Ovary (tissue), 10 donors: ENCODE results near the gene GNB1L. TPM values are rescaled to one million over a fixed set of nuclear protein-coding genes. Genes with fewer than 3 reads are reported as not detected.

Source experiments
- DNase-seq, 5 donors: peaks; one replicate each; pipeline ENCODE4 v3.0.0-alpha.2; 2019 to 2020
- H3K27ac ChIP-seq, 2 donors: fragments of 200-600 bp; one replicate each; pipeline versions ENCODE4 v1.5.1 to v1.8.0; 2019 to 2022
- H3K27me3 ChIP-seq: fragments of 200-600 bp; one replicate; pipeline ENCODE4 v1.8.0; 2022
- H3K36me3 ChIP-seq: fragments of 200-600 bp; sonication (generic); one replicate; pipeline ENCODE4 v1.5.1; 2019
- H3K4me1 ChIP-seq: one replicate; pipeline ENCODE4 v1.8.1; 2013; ENCODE audit warnings: mild to moderate bottlenecking, moderate library complexity; ENCODE audit not compliant: insufficient read depth
- H3K4me3 ChIP-seq: fragments of 200-600 bp; sonication (generic); one replicate; pipeline ENCODE4 v1.5.1; 2017
- H3K9me3 ChIP-seq, 2 donors: fragments of 200-600 bp in 1 of 2; sonication (generic) in 1 of 2; one replicate each; pipeline versions ENCODE4 v1.5.1 to v1.8.1; 2013 to 2019; ENCODE audit warnings: mild to moderate bottlenecking in 1 of 2, moderate library complexity in 1 of 2
- EP300 ChIP-seq: sonication (generic); formaldehyde crosslinking; IDR thresholded peaks from one replicate; pipeline ENCODE4 v1.6.1; 2017; ENCODE audit warnings: antibody characterized with exemption
- POLR2A ChIP-seq: fragments of 450-650 bp; IDR thresholded peaks from one replicate; pipeline ENCODE4 v1.6.1; 2017; ENCODE audit warnings: antibody characterized with exemption, mild to moderate bottlenecking, moderate library complexity
- WGBS, 3 donors: extraction: QIAGEN DNeasy Blood & Tissue Kit in 1 of 3; methylation state at CpG; one replicate each; pipeline versions ENCODE4 v1.1.5 to v1.1.7; 2013 to 2017; 5-methylcytosine and 5-hydroxymethylcytosine counted together
- intact Hi-C, 4 donors: fragments of 100-400 bp; cut with DNase I; formaldehyde crosslinking; loops; one replicate each; pipeline versions ENCODE4 v1.11.0 to v1.15.1; 2022 to 2023
- long read RNA-seq, 3 donors: library from polyadenylated mRNA in 2 of 3; unstranded in 2 of 3; transcript quantifications; one replicate each; pipeline ENCODE4 v2.0.0 and lab custom pipeline, GENCODE V29; 2021 to 2026
- polyA plus RNA-seq, 2 donors: library from polyadenylated mRNA; stranded (reverse); fragments of 200-250 nt in 1 of 2; fragments of 350-450 nt in 1 of 2; fragmentation: Illumina TruSeq in 1 of 2; extraction: RNeasy Lipid Tissue Mini Kit (QIAGEN cat#74804) in 1 of 2; gene quantifications; one replicate each; pipeline ENCODE4 v1.2.3, GENCODE V29; 2013 to 2014
- total RNA-seq, 7 donors: library from RNA; depleted of rRNA in 2 of 7; stranded (reverse); fragments of >200 nt in 2 of 7; fragmentation: NEBNext Ultra II Directional in 3 of 7; extraction: Animal tissue kit (Norgen Biotek cat#: 25700) in 3 of 7; gene quantifications; one replicate each; pipeline versions ENCODE4 v1.1.0 to v1.2.4, GENCODE V29; 2016 to 2023
- TF ChIP-seq, protein P1 (sequence below), 3 donors: fragments of 450-650 bp in 2 of 3; fragments of 200-600 bp in 1 of 3; IDR thresholded peaks; one replicate each; pipeline versions ENCODE4 v1.5.1 to v1.8.0; 2016 to 2022; ENCODE audit warnings: antibody characterized with exemption in 3 of 3, mild to moderate bottlenecking in 1 of 3
- donor health status: DM: no; HTN: no; CAD: no; lungs with moderate emphysema.
- donor health status: DM: no; HTN: no; CAD: no.
- donor health status: Bipolar disorder and iron deficiency.
- donor health status: DM: yes; HTN: yes; CAD: no.
- donor health status: DM: no; HTN: no; CAD: no.
- donor health status: DM: yes; HTN: yes; CAD: no.

The GNB1L gene, protein sequence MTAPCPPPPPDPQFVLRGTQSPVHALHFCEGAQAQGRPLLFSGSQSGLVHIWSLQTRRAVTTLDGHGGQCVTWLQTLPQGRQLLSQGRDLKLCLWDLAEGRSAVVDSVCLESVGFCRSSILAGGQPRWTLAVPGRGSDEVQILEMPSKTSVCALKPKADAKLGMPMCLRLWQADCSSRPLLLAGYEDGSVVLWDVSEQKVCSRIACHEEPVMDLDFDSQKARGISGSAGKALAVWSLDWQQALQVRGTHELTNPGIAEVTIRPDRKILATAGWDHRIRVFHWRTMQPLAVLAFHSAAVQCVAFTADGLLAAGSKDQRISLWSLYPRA
- total RNA-seq = 10 to 100 TPM in 2 of 7 donors, 1 to 10 TPM in 5; 3.1 to 14.9 (median 6.0) TPM
- 1 to 10 TPM in 1 of 2 donors, not detected in 1; 5.1 TPM for polyA plus RNA-seq
- long read RNA-seq, donor 1, full-length matches to known transcripts = 57 of 94 reads
- long read RNA-seq, donor 1, partial matches to known transcripts = 1 of 94 reads
- long read RNA-seq, donor 1, other reads (novel, unspliced or antisense) = 36 of 94 reads
- long read RNA-seq, donor 2, full-length matches to known transcripts = 1 of 1 reads
- long read RNA-seq, donor 2, partial matches to known transcripts = 0 of 1 reads
- long read RNA-seq, donor 2, other reads (novel, unspliced or antisense) = 0 of 1 reads
- long read RNA-seq, donor 3, full-length matches to known transcripts = 7 of 12 reads
- long read RNA-seq, donor 3, partial matches to known transcripts = 1 of 12 reads
- long read RNA-seq, donor 3, other reads (novel, unspliced or antisense) = 4 of 12 reads

DNA sequence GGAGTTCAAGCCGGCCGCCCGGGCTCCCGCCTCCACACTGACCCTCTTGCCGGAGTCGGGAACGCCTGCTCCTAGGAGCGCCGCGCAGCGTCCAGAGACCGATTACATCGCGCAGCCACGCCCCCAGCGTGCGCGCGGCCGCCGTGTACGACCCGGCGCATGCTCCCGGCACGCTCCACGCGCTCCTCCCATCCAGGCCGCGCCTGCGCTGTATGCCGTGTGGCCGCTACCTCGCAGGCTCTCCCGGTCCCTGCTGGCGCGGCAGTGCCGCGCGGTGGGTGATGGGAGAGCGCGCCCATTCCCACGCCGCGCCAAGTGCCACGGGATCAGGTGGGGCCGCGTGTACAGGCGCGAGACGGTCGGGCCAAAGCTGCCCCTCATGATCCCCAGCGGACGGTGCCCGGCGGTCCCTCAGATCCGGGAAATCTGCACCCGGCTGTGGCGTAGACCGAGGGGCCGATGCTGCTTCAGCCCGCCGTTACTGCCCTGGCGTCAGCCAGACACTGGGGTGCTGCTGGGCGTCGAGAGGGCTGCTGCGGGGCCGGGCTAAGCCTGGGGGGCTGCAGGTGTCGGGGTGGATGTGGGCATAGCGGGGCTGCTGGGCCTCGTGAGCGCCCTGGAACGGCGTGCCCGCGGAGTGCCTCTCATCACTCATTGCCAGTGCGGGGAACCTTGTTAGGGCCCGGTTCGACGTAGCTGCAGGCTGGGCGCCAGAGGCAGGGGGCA, at the start of gene GNB1L, which contains the start of gene RTL10:
GNB1L (minus strand) TSS at position 97 of the 726 bp plus-strand sequence. CDS start 33,519 bp downstream, outside the sequence.
RTL10 (minus strand) TSS at position 97 of the 726 bp plus-strand sequence. CDS start 2,613 bp downstream, outside the sequence.
- no peaks in the 10 kb centered on the region for H3K36me3 ChIP-seq
- no peaks in the 10 kb centered on the region for H3K27me3 ChIP-seq
- TF ChIP-seq EP300 (no peak), POLR2A (peak; percentile 86)
- TF ChIP-seq, protein P1, sequence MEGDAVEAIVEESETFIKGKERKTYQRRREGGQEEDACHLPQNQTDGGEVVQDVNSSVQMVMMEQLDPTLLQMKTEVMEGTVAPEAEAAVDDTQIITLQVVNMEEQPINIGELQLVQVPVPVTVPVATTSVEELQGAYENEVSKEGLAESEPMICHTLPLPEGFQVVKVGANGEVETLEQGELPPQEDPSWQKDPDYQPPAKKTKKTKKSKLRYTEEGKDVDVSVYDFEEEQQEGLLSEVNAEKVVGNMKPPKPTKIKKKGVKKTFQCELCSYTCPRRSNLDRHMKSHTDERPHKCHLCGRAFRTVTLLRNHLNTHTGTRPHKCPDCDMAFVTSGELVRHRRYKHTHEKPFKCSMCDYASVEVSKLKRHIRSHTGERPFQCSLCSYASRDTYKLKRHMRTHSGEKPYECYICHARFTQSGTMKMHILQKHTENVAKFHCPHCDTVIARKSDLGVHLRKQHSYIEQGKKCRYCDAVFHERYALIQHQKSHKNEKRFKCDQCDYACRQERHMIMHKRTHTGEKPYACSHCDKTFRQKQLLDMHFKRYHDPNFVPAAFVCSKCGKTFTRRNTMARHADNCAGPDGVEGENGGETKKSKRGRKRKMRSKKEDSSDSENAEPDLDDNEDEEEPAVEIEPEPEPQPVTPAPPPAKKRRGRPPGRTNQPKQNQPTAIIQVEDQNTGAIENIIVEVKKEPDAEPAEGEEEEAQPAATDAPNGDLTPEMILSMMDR (IDR thresholded peaks at IDR 0.05) = peak in 1 of 3 donors; percentile 14
- H3K27ac ChIP-seq = peak within 1 kb of the TSS; percentile 73 to 85
- peaks cover 12% of the 10 kb centered on the region for H3K4me1 ChIP-seq
- no peaks in the 10 kb centered on the region for H3K9me3 ChIP-seq
- 0 to 1% (median 0%) methylated on average over 57 to 81 of the region's 81 CpGs for WGBS, 3 donors
- intact Hi-C loops = loop anchor here in 1 of 4 donors (5.0 kb wide), 2 partner anchors 37 to 87 kb away; partner anchors contain the start of genes COMT and TXNRD2
- H3K4me3 ChIP-seq = peak within 1 kb of the TSS; percentile 92
- DNase-seq = peak; percentile 97 to 99 (median 97)

DNA sequence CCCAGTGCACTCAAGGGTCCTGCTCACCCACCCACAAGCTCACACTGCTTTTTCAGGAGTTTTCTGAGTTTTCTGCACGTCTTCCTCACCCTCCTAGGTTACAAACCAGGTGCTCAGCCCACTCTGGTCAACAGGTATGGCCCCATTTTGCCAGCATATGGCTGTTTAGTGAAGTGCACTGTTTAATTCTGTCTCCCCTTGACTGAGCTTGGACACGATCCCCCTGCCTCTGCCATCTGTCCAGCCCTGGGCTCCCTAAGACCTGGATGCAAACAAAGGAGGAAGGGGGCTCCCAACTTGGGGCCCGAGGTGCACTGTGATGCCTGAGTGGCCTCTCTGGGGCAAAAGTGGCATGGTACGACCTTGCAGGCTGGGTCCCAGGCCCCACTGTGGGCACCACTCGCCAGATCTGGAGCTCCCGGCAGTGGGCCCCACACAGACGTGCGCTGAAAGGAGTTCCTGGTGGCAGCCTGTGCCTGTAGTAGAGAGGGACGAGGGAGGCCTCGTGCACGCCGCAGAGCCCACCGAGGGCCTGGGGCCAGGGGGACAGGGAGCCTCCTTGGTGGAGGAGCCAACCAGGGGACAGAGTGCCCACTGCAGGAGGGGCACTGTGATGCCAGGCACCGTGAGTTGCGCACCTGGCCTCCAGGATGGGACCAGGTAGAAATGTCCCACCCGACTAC, 49.6 kb upstream of the GNB1L start:
- intact Hi-C loops = loop anchor here in 1 of 4 donors (10.0 kb wide), 1 partner anchor 60 kb away; no protein-coding TSS in a partner anchor
- Histone ChIP-seq H3K27me3 (no peaks in the 10 kb centered on the region), H3K4me3 (no peak overlapping the region), H3K27ac (no peak overlapping the region), H3K4me1 (peaks cover 4% of the 10 kb centered on the region), H3K36me3 (no peaks in the 10 kb centered on the region), H3K9me3 (no peaks in the 10 kb centered on the region)
- 74 to 77% (median 75%) methylated on average over 16 of the region's 16 CpGs for WGBS, 3 donors
- DNase-seq = no peak
- TF ChIP-seq POLR2A (no peak), EP300 (no peak)
- TF ChIP-seq, protein P1 (IDR thresholded peaks at IDR 0.05) = no peak

DNA sequence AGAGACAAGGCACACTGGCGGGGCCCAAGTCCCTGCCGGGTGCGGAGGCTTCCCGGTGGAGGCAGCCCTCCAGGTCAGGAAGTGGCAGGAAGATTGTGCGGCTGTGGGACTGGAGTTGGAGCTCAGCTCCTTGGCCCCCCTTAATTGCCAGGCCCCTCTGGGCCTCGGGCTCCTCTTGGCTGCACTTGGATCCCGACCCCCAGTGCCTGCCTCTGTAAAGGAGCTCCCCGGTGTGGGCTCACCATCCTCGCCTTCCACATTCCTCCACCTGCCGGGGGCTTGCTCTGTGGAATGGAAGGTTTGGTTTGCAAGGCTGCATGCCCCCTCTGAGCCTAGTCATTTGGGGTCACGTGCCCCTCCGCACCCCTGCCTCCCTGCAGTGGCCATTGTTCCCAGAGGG, 48.8 kb upstream of the GNB1L start:
- Histone ChIP-seq H3K9me3 (no peaks in the 10 kb centered on the region), H3K36me3 (no peaks in the 10 kb centered on the region), H3K27ac (no peak overlapping the region), H3K27me3 (no peaks in the 10 kb centered on the region), H3K4me3 (no peak overlapping the region), H3K4me1 (peaks cover 4% of the 10 kb centered on the region)
- WGBS, 3 donors = 82 to 90% (median 90%) methylated on average over 12 of the region's 12 CpGs
- no peak for TF ChIP-seq EP300
- TF ChIP-seq, protein P1 (IDR thresholded peaks at IDR 0.05) = no peak
- TF ChIP-seq POLR2A = no peak
- intact Hi-C loops = loop anchor here in 1 of 4 donors (10.0 kb wide), 1 partner anchor 59 kb away; no protein-coding TSS in a partner anchor
- DNase-seq = no peak
